HepG2 (cell line): ENCODE measurements around the gene ZDHHC9. TPM values are rescaled to one million over a fixed set of nuclear protein-coding genes. Genes with fewer than 3 reads are reported as not detected.

Experiments used
- ARNT2 ChIP-seq: sonication (generic); formaldehyde crosslinking; IDR thresholded peaks from 2 replicates; pipeline ENCODE4 v1.8.0; 2022; ENCODE audit warnings: mild to moderate bottlenecking, low read depth, missing genetic modification reagents, moderate library complexity
- BHLHE40 ChIP-seq: IDR thresholded peaks from 2 replicates; pipeline ENCODE4 v1.6.1; 2011; ENCODE audit warnings: low read length, improper control_type of control experiment
- ELF3 ChIP-seq: IDR thresholded peaks from 2 replicates; pipeline ENCODE4 v1.6.1; 2016; ENCODE audit warnings: missing genetic modification reagents, missing compliant biosample characterization
- ERF ChIP-seq: IDR thresholded peaks from 2 replicates; pipeline ENCODE4 v1.6.1; 2018; ENCODE audit warnings: missing biosample characterization, missing genetic modification reagents
- GATAD2A ChIP-seq: IDR thresholded peaks from 2 replicates; pipeline ENCODE4 v1.6.1; 2016
- JUNB ChIP-seq: sonication (generic); formaldehyde crosslinking; IDR thresholded peaks from 2 replicates; pipeline ENCODE4 v1.8.0; 2022; ENCODE audit warnings: missing genetic modification reagents, mild to moderate bottlenecking, borderline replicate concordance
- RBM22 ChIP-seq: fragments of 200-400 bp; formaldehyde crosslinking; optimal IDR thresholded peaks from 2 replicates; pipeline ENCODE3; 2017; ENCODE audit warnings: mild to moderate bottlenecking, low read length, moderate library complexity
- SATB2 ChIP-seq: sonication (generic); formaldehyde crosslinking; IDR thresholded peaks from 2 replicates; pipeline ENCODE4 v1.5.0; 2020; ENCODE audit warnings: missing genetic modification reagents
- SRSF9 ChIP-seq: fragments of 200-400 bp; formaldehyde crosslinking; IDR thresholded peaks from 2 replicates; pipeline ENCODE4 v1.6.1; 2018; ENCODE audit warnings: borderline replicate concordance, mild to moderate bottlenecking, low read depth, low read length; ENCODE audit not compliant: insufficient read depth, poor library complexity, severe bottlenecking
- STAT5B ChIP-seq: sonication (generic); formaldehyde crosslinking; IDR thresholded peaks from 2 replicates; pipeline ENCODE4 v1.4.0; 2020; ENCODE audit warnings: missing genetic modification reagents
- ZSCAN30 ChIP-seq: sonication (generic); formaldehyde crosslinking; IDR thresholded peaks from 2 replicates; pipeline ENCODE4 v1.5.0; 2020; ENCODE audit warnings: mild to moderate bottlenecking, missing genetic modification reagents
- polyA plus RNA-seq, 8 experiments: library from polyadenylated mRNA; depleted of rRNA in 3 of 8; stranded (reverse) in 7 of 8; unstranded in 1 of 8; fragments of >200 nt; fragmentation: Illumina TruSeq in 4 of 8; extraction: Trizol in 4 of 8; gene quantifications; 2 replicates each; pipeline versions ENCODE4 v1.2.1 to v1.2.3, GENCODE V29; 2011 to 2016; ENCODE audit warnings: low read depth in 4 of 8, missing spikeins in 1 of 8, mixed read lengths in 1 of 8; ENCODE audit not compliant: insufficient read depth in 1 of 8
- total RNA-seq, 5 experiments: library from RNA; depleted of rRNA; stranded (reverse); fragments of >200 nt; fragmentation: Illumina TruSeq; extraction: Trizol; gene quantifications; 2 replicates each; pipeline ENCODE4 v1.2.3, GENCODE V29; 2016; ENCODE audit warnings: low read depth in 1 of 5
- TF ChIP-seq, protein P1 (sequence below): sonication (generic); formaldehyde crosslinking; IDR thresholded peaks from 2 replicates; pipeline ENCODE4 v1.5.0; 2020; ENCODE audit warnings: mild to moderate bottlenecking, missing genetic modification reagents, borderline replicate concordance
- TF ChIP-seq, protein P2 (sequence below): IDR thresholded peaks from 2 replicates; pipeline ENCODE4 v1.6.1; 2016; ENCODE audit warnings: low read depth, borderline replicate concordance
- TF ChIP-seq, protein P3 (sequence below): sonication (generic); formaldehyde crosslinking; IDR thresholded peaks from 2 replicates; pipeline ENCODE4 v1.5.0; 2020; ENCODE audit warnings: mild to moderate bottlenecking, missing genetic modification reagents
- TF ChIP-seq, protein P4 (sequence below): sonication (generic); formaldehyde crosslinking; IDR thresholded peaks from 2 replicates; pipeline ENCODE4 v1.8.1; 2023; ENCODE audit warnings: mild to moderate bottlenecking, missing genetic modification reagents
- TF ChIP-seq, protein P5 (sequence below): sonication (generic); formaldehyde crosslinking; IDR thresholded peaks from 2 replicates; pipeline ENCODE4 v1.4.0; 2020; ENCODE audit warnings: mild to moderate bottlenecking, missing genetic modification reagents

Gene ZDHHC9
- total and polyA plus RNA-seq, 2 of the 13 experiments (the other 11 are each of a cell fraction or from before 2014, with no cell fraction given), result 28.3 to 53.1 TPM

GRCh38 chrX:129876771-129877305, 33.2 kb upstream of the ZDHHC9 start (continued):
- TF ChIP-seq, protein P1, sequence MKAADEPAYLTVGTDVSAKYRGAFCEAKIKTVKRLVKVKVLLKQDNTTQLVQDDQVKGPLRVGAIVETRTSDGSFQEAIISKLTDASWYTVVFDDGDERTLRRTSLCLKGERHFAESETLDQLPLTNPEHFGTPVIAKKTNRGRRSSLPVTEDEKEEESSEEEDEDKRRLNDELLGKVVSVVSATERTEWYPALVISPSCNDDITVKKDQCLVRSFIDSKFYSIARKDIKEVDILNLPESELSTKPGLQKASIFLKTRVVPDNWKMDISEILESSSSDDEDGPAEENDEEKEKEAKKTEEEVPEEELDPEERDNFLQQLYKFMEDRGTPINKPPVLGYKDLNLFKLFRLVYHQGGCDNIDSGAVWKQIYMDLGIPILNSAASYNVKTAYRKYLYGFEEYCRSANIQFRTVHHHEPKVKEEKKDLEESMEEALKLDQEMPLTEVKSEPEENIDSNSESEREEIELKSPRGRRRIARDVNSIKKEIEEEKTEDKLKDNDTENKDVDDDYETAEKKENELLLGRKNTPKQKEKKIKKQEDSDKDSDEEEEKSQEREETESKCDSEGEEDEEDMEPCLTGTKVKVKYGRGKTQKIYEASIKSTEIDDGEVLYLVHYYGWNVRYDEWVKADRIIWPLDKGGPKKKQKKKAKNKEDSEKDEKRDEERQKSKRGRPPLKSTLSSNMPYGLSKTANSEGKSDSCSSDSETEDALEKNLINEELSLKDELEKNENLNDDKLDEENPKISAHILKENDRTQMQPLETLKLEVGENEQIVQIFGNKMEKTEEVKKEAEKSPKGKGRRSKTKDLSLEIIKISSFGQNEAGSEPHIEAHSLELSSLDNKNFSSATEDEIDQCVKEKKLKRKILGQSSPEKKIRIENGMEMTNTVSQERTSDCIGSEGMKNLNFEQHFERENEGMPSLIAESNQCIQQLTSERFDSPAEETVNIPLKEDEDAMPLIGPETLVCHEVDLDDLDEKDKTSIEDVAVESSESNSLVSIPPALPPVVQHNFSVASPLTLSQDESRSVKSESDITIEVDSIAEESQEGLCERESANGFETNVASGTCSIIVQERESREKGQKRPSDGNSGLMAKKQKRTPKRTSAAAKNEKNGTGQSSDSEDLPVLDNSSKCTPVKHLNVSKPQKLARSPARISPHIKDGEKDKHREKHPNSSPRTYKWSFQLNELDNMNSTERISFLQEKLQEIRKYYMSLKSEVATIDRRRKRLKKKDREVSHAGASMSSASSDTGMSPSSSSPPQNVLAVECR (CRISPR knock-in tag), result no peak
- TF ChIP-seq ARNT2 (no peak), JUNB (CRISPR knock-in tag) (peak; percentile 38; the same call in 1 of the 2 replicates), SATB2 (CRISPR knock-in tag) (no peak), STAT5B (CRISPR knock-in tag) (no peak), SRSF9 (no peak), BHLHE40 (no peak), GATAD2A (CRISPR knock-in tag) (0 out of 2 replicates have a peak, but pooled peaks have one; percentile 18), ZSCAN30 (no peak), ELF3 (CRISPR knock-in tag) (0 out of 2 replicates have a peak, but pooled peaks have one; percentile 17), ERF (no peak), RBM22 (no peak)
- TF ChIP-seq, protein P2, sequence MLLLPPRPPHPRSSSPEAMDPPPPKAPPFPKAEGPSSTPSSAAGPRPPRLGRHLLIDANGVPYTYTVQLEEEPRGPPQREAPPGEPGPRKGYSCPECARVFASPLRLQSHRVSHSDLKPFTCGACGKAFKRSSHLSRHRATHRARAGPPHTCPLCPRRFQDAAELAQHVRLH (CRISPR knock-in tag), result no peak
- TF ChIP-seq, protein P3, sequence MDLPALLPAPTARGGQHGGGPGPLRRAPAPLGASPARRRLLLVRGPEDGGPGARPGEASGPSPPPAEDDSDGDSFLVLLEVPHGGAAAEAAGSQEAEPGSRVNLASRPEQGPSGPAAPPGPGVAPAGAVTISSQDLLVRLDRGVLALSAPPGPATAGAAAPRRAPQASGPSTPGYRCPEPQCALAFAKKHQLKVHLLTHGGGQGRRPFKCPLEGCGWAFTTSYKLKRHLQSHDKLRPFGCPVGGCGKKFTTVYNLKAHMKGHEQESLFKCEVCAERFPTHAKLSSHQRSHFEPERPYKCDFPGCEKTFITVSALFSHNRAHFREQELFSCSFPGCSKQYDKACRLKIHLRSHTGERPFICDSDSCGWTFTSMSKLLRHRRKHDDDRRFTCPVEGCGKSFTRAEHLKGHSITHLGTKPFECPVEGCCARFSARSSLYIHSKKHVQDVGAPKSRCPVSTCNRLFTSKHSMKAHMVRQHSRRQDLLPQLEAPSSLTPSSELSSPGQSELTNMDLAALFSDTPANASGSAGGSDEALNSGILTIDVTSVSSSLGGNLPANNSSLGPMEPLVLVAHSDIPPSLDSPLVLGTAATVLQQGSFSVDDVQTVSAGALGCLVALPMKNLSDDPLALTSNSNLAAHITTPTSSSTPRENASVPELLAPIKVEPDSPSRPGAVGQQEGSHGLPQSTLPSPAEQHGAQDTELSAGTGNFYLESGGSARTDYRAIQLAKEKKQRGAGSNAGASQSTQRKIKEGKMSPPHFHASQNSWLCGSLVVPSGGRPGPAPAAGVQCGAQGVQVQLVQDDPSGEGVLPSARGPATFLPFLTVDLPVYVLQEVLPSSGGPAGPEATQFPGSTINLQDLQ (CRISPR knock-in tag), result no peak
- TF ChIP-seq, protein P4, sequence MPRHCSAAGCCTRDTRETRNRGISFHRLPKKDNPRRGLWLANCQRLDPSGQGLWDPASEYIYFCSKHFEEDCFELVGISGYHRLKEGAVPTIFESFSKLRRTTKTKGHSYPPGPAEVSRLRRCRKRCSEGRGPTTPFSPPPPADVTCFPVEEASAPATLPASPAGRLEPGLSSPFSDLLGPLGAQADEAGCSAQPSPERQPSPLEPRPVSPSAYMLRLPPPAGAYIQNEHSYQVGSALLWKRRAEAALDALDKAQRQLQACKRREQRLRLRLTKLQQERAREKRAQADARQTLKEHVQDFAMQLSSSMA (CRISPR knock-in tag), result no peak
- TF ChIP-seq, protein P5, sequence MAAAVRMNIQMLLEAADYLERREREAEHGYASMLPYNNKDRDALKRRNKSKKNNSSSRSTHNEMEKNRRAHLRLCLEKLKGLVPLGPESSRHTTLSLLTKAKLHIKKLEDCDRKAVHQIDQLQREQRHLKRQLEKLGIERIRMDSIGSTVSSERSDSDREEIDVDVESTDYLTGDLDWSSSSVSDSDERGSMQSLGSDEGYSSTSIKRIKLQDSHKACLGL, result no peak
- TF ChIP-seq, all 625 proteins: peak for 10
